Amygdala (tissue), 56 donors: ENCODE measurements around the gene UNC119B.
A peak's percentile ranks its signal among the peaks of the same experiment; 100 is the strongest.
"Not testable (repeated sequence)": the region's sequence is repeated elsewhere in the genome, so short reads cannot be mapped to it uniquely, and the experiment has no call there.

Source experiments
- DNase-seq, 56 donors: peaks; one replicate each; lab custom pipeline; 2025; lab: John Stamatoyannopoulos, UW

UNC119B gene

DNA sequence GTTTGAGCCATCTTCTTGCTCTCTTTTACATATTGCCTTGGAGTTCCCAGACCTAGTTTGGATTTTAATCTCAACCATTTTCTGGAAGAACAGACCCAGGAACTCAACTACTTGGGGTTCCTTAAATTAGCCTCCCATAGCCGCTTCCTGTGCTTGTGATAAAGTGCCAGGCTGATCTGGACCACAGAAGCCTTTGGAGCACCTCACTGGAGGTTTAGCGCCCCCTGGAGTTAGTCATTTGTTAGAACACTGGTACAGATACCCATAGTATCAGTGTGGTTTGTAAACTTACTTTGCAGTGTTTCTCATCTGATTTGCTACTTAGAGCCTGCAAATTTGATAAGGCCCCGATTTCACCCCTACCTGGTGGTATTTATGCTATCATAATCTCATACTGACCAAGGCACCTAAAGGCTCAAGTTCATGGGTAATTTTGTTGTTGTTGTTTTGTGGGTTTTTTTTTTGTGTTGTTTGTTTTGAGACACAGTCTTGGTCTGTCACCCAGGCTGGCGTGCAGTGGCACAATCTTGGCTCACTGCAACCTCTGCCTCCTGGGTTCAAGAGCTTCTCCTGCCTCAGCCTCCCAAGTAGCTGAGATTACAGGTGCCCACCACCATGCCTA is 3.7 kb downstream of the UNC119B start:
- DNase-seq, result peak in 44 of 56 donors; percentile 2 to 84 (median 44)

DNA sequence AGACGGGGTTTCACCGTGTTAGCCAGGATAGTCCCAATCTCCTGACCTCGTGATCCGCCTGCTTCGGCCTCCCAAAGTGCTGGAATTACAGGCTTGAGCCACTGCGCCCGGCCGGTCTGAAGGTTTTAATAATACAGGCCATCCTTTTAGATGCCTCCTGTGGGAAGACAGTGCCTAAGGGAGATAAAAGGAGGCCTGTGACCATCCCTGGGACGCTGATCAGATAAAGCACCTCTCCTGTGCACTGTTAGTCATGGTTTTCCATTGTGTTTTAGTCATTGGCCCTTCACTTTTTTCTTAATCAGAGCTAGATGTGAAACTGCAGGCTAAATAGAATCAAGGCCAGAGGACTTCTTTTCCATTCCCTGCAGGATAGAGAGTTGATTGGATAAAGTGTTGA is 7.8 kb downstream of the UNC119B start:
- DNase-seq, result no peak

DNA sequence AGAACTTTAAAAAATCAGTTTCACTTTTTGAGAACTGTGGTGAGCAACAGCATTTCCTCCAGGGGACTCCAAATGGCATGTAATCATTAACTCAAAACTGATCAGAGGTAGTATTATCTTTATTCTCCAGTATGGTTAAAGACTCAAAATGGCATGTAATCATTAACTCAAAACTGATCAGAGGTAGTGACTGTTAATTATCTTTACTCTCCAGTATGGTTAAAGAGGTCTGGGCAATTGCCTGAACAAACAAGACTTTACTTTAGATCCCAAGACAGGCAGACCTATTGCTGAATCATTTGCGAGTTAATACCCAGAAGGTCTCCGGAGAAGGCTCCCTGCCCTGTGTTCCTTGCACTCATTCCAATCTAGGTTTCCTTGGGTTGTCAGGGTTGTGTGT is 8.8 kb downstream of the UNC119B start:
- no peak for DNase-seq

DNA sequence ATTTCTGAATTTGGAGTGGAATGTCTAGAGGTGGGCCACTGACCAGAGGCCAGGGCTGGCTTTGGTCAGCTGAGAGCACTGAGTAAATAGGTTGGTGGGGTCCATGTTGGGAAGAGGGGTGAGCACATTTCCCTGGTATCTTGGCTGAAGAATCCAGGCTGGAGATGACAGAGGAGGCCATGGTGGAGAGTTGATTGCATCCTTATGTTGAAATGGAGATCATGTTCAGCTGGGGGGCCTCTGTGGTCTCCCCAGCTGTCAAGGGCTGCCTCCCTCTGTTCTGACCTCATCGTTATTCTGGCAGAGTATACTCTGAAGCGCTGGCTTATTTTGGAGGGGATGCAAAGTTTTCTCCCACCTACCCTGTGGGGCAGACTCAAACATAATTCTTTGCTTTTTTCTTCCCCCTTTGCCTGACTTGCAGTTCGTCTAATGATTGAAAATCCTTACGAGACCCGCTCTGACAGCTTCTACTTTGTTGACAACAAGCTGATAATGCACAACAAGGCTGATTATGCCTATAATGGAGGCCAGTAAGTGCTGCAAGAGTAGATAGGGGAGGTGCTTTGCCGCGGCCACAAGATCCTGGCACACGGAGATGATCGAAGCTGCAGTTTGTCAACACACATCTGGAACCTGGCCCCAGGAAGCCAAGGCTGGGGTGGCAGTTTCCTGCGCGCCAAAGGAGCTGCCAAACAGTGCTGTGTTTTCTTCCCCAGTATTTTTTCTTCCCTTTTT is 9.4 kb downstream of the UNC119B start:
- DNase-seq, result no peak

DNA sequence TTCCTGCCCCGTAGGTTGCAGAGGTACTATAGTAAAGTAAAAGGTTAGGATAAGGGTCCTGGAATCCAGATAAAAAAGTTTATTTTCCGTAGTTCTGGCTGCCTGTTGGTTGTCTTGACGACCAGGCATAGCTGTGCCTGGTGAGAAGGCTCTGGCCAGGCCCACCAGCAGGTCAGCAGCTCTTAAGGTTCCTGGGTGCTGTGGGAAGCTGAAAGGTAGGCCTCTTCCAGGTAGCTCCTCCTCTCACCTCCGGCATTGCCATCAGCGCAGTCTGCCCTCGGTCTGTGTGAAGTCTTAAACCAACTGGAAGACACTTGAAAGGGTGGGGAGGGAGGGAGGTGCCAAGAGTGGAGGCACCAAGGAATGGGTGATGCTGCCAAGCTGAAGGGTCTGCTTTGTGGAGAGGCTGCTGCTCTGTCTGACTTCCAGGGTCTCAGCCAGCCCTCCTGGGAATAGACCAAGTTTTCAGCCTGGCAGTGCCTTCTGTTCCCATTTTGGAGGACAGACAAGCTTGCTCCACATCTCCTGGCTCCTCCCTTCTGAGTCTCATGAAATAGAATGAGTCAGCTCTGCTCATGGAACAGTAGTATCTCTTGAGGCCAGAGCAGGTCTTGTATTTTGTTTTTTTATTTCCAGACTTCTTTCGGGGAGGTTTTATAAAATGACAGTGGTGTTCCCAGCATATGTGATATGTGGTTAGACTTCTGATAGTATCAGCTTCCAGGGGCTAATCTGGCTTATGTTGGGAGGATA is 10.2 kb downstream of the UNC119B start:
- DNase-seq, result peak in 34 of 56 donors; percentile 7 to 66 (median 34)

DNA sequence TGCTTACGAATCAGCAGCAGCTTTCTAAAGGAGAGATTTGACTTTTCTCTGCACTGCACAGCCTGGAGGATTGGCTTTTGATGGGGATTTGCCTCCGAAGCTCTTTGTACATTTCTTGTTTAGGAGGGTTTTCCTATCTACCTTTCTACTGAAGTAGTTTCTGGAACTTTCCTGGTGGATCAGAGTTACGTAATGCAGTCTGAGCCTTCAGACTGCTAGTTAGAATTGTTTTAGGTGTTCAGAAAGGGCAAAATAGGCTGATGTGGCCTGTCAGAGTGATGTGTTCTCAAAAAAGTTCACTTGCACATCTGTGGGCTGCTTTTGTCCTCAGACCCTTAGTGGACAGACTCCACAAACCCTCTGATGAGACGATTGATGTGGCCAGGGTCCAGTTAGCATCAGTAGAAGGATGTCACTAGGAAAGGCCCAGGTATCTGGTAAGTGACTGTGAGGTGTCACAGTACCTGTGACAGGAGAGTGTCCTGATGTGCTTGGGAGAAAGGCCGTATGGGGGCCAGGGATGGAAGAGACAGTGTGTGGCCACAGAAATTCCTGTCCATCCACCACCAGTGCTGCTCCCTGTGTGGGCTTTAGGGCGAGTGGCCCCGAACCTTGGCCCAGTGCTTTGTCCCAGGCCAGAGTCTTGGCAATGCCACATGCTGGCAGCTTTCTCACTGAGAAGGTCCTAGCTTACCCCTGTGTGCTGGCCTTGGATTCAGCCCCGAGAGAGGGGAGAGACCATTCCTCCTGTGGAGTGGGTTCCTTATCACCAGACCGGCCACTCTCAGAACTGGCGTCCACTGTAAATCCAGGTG is 10.9 kb downstream of the UNC119B start:
- DNase-seq, result no peak

DNA sequence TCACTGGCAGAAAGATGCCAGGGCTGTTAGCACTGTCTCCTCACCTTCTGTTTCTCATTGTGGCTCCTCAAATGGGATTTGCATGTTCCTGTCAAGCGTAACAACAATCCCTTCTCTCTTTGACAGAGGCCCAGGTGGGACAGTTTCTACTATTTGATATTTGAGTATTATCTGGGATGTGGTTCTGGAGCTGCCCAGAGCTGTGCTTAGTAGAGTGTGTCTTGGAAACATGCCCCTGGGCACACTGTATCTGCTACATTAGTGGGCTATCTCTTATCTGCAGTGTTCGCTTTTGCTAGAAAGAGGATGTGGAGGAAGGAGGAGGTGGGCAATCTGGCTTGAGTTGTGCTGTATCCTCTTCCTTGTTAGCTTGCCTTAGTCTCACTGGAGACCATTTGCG is 11.6 kb downstream of the UNC119B start:
- DNase-seq, result no peak

DNA sequence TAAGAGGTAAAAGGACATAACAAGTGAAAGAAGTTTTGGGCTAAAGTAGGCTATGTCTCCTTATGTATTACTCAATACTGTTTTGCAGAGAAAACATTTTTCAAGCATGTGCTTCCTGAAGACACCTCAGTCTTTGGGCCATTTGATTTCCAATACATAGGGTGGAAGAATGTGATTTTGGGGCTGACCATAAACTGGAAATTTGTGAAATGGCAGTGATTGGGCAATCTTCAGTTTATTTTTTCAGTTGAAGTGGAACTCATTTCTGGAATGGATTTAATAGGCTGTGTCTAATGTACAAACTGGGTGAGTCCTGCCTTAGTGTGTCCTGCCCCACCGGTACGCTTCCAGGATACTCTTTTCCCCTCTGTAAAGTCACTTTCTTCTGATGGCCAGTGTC is 12.5 kb downstream of the UNC119B start:
- DNase-seq, result no peak

DNA sequence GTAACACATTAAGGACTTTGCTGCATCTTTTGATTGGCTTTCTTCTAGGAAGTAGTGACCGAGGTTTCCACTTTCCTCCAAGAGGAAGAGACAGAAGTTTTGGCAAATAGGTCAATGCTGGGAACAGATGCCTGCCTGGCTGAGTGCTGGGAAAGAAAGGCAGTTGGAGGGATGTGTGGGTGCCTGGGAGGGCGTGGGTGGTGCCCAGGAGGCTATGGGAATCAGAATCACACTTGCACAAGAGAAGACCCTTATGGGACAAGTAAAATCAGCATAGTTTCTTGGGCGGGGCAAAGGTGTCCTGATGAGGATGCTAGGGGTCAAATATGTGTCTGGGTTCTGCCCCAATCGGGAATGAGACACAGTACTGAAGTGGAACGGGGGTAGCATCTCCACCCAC is 14.5 kb downstream of the UNC119B start:
- no peak for DNase-seq

DNA sequence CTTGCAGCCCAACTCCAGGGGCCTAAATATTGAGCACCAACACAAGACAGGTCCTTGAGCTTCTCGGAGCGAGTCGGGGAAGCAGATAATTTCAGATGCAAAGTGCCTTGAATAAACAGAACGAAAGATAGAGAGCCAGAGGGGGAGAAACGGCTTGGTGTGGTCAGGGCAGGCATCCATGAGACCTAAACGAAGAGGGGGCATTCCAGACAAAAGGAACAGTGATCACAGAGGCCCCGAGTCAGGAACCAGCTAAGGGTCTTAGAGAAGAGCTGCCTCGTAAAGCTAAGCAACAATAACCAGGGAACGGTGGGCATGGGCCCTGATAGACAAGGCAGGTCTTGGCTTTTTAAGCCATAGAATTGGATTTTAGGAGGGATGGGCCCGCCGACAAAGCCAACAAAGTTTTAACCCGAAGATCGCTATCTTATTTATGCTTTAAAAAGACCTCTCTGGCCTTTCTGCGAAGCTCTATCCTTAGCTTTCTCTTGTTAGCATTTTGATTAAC is 14.9 kb downstream of the UNC119B start:
- DNase-seq, result no peak

DNA sequence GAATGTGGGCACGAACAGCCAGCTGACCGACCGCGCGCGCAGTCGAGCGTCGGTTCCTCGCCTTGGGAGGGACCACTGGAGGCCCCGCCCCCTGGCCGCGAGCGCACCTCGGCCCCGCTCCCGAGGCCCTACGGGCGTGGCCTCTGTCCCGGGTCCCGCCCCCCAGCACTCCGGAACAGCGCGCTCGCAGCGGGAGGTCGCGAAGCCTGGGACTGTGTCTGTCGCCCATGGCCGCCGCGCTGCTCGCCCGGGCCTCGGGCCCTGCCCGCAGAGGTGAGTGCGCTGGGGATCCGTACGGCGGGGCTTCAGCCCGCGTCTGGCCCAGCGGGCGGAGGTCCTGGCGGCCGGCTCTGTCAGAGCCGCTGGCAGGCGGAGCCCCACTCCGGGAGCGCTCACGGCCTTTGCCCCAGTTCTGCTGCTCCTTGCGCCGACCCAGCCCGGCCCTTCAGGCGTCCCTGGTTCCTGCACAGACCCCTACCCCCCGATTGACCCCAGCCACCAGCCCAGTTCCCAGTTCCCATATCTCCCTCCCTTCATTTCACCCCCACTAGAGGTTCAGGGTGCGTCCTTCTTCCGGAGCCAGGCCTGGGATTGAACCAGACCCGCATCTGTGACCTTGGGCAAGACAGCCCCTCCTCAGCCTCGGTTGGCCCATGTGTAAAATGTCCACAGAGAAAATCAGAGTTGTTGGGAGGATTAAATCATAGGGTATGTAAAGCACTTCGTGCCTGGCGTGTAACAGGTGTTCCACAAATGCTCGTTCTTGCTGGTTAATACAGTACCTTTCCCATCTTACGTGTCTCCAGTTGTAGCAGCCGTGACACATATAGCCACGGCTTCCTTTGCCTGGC is 15.6 kb downstream of the UNC119B start, which contains the start of gene ACADS:
TSS of gene ACADS (plus strand) at position 168 of the 851 bp plus-strand sequence. CDS start at position 228, 60 bp downstream.
- DNase-seq, result peak in 53 of 56 donors; percentile 9 to 85 (median 64)

DNA sequence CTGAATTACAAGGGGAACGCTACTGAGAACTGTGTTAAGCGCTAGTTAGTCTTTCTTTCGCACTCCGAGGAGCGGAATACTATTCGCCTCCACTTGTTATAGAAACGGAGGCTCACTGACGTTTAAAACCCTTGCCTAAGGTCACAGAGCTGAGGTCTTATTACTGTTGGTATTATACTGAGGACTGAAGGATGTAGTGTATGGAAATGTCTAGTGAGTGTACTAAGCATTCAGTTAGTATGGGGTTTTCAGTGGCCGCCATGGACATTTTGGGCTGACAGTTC is 16.2 kb downstream of the UNC119B start:
- DNase-seq, result no peak

DNA sequence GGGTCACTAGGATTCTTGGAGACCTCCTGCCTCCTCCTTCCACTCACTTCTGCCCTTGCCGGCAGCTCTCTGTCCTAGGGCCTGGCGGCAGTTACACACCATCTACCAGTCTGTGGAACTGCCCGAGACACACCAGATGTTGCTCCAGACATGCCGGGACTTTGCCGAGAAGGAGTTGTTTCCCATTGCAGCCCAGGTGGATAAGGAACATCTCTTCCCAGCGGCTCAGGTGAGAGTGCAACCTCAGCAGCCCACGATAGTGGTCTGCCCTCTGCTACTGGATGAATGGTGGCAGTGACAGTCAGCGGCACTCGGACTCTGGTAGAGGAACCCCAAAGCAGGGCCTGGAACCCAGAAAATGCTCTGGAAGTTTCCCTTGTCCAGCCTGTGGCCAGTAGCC is 16.7 kb downstream of the UNC119B start:
- DNase-seq, result no peak

DNA sequence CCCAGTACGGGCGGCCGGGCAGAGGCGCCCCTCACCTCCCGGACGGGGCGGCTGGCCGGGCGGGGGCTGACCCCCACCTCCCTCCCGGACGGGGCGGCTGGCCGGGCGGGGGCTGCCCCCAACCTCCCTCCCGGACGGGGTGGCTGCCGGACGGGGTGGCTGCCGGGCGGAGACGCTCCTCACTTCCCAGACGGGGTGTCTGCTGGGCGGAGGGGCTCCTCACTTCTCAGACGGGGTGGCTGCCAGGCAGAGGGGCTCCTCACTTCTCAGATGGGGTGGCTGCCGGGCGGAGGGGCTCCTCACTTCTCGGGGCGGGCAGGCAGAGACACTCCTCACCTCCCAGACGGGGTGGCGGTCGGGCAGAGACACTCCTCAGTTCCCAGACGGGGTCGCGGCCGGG is 21.9 kb downstream of the UNC119B start:
- DNase-seq, result not testable (repeated sequence)

DNA sequence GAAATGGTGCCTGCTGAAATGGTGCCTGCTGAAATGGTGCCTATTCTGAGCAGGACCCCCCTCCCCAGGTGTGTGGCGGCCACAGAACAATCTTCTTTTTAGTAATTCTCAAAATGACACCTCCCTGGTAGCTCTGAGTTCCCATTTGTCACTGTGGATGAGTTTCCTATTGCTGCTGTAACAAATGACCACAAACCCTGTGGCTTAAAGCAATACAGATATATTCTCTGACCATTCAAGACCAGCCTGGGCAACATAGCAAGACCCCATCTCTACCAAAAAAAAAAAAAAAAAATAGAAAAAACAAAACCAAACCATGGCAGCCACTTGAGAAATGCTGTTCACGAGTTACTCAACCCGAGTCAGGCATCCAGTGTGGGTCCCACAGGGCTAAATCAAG is 23.3 kb downstream of the UNC119B start:
- DNase-seq, result no peak

DNA sequence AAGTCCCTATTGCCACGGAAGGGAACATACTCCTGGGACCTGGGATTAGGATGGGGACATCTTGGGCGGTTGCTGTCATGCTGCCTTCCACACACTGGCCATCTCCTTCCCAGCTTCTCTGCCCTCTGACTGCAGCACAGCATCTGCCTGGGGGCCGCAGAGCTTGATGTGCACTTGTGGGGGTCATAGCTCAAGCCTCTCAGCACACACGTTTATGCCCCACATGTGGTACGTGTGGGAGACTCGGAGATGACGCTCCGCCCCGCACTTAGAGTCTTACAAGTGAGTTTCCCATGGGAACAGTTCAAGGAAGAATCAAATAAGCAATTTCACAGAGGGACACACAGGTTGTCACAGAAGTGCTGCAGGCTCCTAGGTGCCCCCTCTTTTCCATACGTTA is 24.0 kb downstream of the UNC119B start:
- no peak for DNase-seq

DNA sequence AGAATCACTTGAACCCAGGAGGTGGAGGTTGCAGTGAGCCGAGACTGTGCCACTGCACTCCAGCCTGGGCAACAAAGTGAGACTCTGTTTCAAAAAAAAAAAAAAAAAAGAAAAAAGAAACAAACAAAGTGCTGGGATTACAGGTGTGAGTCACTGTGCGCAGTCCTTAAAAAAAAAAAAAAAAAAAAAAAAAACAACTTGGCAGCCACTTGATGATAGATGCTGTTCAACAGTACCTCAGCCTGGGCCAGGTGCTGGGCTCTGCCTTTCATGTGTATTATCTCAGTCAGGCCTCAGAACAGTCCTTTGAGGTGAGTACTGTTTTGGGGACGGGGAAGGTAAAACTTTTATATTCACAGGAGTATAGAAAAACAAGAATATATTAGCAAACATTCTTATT is 24.9 kb downstream of the UNC119B start:
- DNase-seq, result no peak

DNA sequence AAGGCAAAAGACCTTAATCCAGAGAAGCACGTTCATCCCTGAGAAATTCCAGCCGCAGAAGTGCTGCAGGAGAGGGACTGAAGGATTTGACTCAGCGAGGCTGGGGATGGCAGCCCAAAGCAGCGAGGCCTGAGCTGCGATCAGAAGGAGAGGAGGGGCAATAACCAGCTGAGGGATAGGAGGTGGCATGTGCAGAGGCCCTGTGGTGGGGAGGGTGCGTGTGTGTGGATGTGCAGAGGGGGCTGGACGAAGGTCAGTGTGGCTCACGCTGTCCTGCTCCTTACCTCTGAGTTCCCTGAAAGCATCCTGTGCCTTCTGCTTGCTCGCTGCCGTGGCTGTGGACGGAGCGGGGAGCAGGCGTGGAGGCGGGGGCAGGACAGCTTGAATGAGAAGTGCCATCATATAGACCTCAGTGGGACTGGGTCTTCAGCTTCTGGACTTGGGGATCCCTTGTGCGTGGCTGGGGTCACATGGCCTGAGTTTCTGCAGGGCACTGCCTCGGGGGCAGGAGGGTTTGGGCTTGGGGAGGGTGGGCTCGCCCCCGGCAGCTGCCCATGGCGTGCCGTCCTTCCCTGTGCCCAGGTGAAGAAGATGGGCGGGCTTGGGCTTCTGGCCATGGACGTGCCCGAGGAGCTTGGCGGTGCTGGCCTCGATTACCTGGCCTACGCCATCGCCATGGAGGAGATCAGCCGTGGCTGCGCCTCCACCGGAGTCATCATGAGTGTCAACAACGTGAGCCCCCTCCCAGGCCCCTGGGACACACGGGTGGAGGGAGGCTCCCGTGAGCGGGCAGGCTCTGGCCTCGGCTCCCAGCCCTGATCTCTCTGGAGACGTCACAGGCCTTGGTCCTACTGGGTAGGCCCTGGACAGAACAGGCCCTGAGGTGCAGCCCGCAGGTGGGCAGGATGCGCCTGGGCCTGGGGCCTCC is 26.4 kb downstream of the UNC119B start:
- DNase-seq, result no peak
